HepG2 (cell line): Measurements from ENCODE around the gene WFDC5. TPM values are rescaled to one million over a fixed set of nuclear protein-coding genes. Genes with fewer than 3 reads are reported as not detected.

Experiments used
- CCDC6 ChIP-seq: sonication (generic); formaldehyde crosslinking; IDR thresholded peaks from 2 replicates; pipeline ENCODE4 v1.8.1; 2022; ENCODE audit warnings: mild to moderate bottlenecking, missing genetic modification reagents, moderate library complexity
- DPF2 ChIP-seq: sonication (generic); formaldehyde crosslinking; IDR thresholded peaks from 2 replicates; pipeline ENCODE4 v1.4.0; 2020; ENCODE audit warnings: mild to moderate bottlenecking, low read depth, missing genetic modification reagents, borderline replicate concordance
- KAT8 ChIP-seq: IDR thresholded peaks from 2 replicates; pipeline ENCODE4 v1.6.1; 2016; ENCODE audit warnings: missing genetic modification reagents, missing compliant biosample characterization
- MTF2 ChIP-seq: sonication (generic); formaldehyde crosslinking; IDR thresholded peaks from 2 replicates; pipeline ENCODE4 v1.5.0; 2020; ENCODE audit warnings: missing genetic modification reagents, borderline replicate concordance
- NR1H2 ChIP-seq: sonication (generic); formaldehyde crosslinking; IDR thresholded peaks from 2 replicates; pipeline ENCODE4 v1.8.1; 2022; ENCODE audit warnings: low read depth, missing genetic modification reagents, borderline replicate concordance
- RELA ChIP-seq: sonication (generic); formaldehyde crosslinking; IDR thresholded peaks from 2 replicates; pipeline ENCODE4 v1.4.0; 2020; ENCODE audit warnings: missing genetic modification reagents
- SCMH1 ChIP-seq: sonication (generic); formaldehyde crosslinking; IDR thresholded peaks from 2 replicates; pipeline ENCODE4 v1.9.0; 2021; ENCODE audit warnings: missing genetic modification reagents, mild to moderate bottlenecking, borderline replicate concordance
- SNAI1 ChIP-seq: sonication (generic); formaldehyde crosslinking; IDR thresholded peaks from 2 replicates; pipeline ENCODE4 v1.5.0; 2020; ENCODE audit warnings: mild to moderate bottlenecking, missing genetic modification reagents, borderline replicate concordance
- STAG1 ChIP-seq: sonication (generic); formaldehyde crosslinking; IDR thresholded peaks from 2 replicates; pipeline ENCODE4 v1.4.0; 2020; ENCODE audit warnings: missing genetic modification reagents
- TAF1 ChIP-seq: sonication (generic); formaldehyde crosslinking; IDR thresholded peaks from 2 replicates; pipeline ENCODE4 v1.4.0; 2020; ENCODE audit warnings: missing genetic modification reagents
- XRCC5 ChIP-seq: fragments of 200-400 bp; formaldehyde crosslinking; optimal IDR thresholded peaks from 2 replicates; pipeline ENCODE3; 2017; ENCODE audit warnings: mild to moderate bottlenecking, low read length
- ZNF326 ChIP-seq: sonication (generic); formaldehyde crosslinking; IDR thresholded peaks from 2 replicates; pipeline ENCODE4 v1.4.0; 2020; ENCODE audit warnings: missing genetic modification reagents, borderline replicate concordance
- ZNF713 ChIP-seq: sonication (generic); formaldehyde crosslinking; IDR thresholded peaks from 2 replicates; pipeline ENCODE4 v1.4.0; 2020; ENCODE audit warnings: mild to moderate bottlenecking, missing genetic modification reagents
- ZNF772 ChIP-seq: sonication (generic); formaldehyde crosslinking; IDR thresholded peaks from 2 replicates; pipeline ENCODE4 v1.5.0; 2020; ENCODE audit warnings: mild to moderate bottlenecking, missing genetic modification reagents
- polyA plus RNA-seq, 8 experiments: library from polyadenylated mRNA; depleted of rRNA in 3 of 8; stranded (reverse) in 7 of 8; unstranded in 1 of 8; fragments of >200 nt; fragmentation: Illumina TruSeq in 4 of 8; extraction: Trizol in 4 of 8; gene quantifications; 2 replicates each; pipeline versions ENCODE4 v1.2.1 to v1.2.3, GENCODE V29; 2011 to 2016; ENCODE audit warnings: low read depth in 4 of 8, missing spikeins in 1 of 8, mixed read lengths in 1 of 8; ENCODE audit not compliant: insufficient read depth in 1 of 8
- total RNA-seq, 5 experiments: library from RNA; depleted of rRNA; stranded (reverse); fragments of >200 nt; fragmentation: Illumina TruSeq; extraction: Trizol; gene quantifications; 2 replicates each; pipeline ENCODE4 v1.2.3, GENCODE V29; 2016; ENCODE audit warnings: low read depth in 1 of 5
- TF ChIP-seq, protein P1 (sequence below): sonication (generic); formaldehyde crosslinking; IDR thresholded peaks from 2 replicates; pipeline ENCODE4 v1.5.0; 2020; ENCODE audit warnings: mild to moderate bottlenecking, missing genetic modification reagents
- TF ChIP-seq, protein P2 (sequence below): sonication (generic); formaldehyde crosslinking; IDR thresholded peaks from 2 replicates; pipeline ENCODE4 v1.4.0; 2020; ENCODE audit warnings: missing genetic modification reagents
- TF ChIP-seq, protein P3 (sequence below), 2 experiments: sonication (generic) in 1 of 2; formaldehyde crosslinking in 1 of 2; IDR thresholded peaks; 2 replicates each; pipeline versions ENCODE4 v1.6.1 to v1.9.0; 2014 to 2022; ENCODE audit warnings: antibody characterized with exemption in 1 of 2, borderline replicate concordance in 1 of 2, inconsistent platforms in 1 of 2, low read depth in 1 of 2, missing genetic modification reagents in 1 of 2
- TF ChIP-seq, protein P4 (sequence below): sonication (generic); formaldehyde crosslinking; IDR thresholded peaks from 2 replicates; pipeline ENCODE4 v1.5.0; 2020; ENCODE audit warnings: missing genetic modification reagents

WFDC5 gene
- total and polyA plus RNA-seq, 2 of the 13 experiments (the other 11 are each of a cell fraction or from before 2014, with no cell fraction given): not detected

DNA sequence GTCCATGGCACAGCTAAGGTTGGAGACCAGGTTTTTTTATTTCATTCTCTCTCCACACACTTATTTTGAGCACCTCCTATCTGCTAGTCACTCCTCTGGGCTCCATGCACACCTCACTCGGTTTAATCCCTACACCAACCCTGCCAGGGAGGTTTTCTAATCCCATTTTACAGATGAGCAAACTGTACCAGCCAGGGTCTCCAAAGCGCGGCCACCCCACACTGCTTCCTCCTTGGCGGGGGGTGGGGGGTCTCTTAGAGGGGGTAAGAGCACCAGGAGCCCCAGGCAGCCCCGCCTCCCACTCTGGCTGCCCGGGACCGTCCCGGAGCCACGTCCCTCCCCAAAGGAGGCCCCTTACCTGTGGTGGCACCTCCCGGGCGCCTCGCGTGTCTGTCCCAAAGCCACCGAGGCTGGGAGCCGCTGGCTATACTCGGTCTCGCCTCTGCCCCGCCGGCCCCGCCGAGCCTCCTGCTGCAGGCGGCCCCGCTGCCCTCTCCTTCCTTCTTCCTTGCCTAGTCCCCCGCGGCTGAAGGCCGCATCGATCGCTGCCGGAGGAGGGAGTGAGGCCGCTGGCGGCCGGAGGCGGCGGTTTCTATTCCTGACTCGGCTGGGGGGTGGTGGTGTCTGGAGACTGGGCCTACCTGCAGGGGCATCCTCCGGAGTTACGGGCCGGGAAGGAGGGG is 14.3 kb downstream of the WFDC5 start, which contains the start of gene KCNS1 (continued):
- TF ChIP-seq NR1H2 (CRISPR knock-in tag) (no peak), CCDC6 (CRISPR knock-in tag) (no peak), TAF1 (CRISPR knock-in tag) (no peak), SNAI1 (CRISPR knock-in tag) (no peak), XRCC5 (peak; percentile 32), ZNF326 (no peak), DPF2 (CRISPR knock-in tag) (no peak), SCMH1 (CRISPR knock-in tag) (no peak), RELA (CRISPR knock-in tag) (no peak), KAT8 (CRISPR knock-in tag) (no peak), MTF2 (CRISPR knock-in tag) (peak; percentile 82), STAG1 (CRISPR knock-in tag) (no peak), ZNF713 (no peak), ZNF772 (CRISPR knock-in tag) (no peak)
- TF ChIP-seq, protein P1, sequence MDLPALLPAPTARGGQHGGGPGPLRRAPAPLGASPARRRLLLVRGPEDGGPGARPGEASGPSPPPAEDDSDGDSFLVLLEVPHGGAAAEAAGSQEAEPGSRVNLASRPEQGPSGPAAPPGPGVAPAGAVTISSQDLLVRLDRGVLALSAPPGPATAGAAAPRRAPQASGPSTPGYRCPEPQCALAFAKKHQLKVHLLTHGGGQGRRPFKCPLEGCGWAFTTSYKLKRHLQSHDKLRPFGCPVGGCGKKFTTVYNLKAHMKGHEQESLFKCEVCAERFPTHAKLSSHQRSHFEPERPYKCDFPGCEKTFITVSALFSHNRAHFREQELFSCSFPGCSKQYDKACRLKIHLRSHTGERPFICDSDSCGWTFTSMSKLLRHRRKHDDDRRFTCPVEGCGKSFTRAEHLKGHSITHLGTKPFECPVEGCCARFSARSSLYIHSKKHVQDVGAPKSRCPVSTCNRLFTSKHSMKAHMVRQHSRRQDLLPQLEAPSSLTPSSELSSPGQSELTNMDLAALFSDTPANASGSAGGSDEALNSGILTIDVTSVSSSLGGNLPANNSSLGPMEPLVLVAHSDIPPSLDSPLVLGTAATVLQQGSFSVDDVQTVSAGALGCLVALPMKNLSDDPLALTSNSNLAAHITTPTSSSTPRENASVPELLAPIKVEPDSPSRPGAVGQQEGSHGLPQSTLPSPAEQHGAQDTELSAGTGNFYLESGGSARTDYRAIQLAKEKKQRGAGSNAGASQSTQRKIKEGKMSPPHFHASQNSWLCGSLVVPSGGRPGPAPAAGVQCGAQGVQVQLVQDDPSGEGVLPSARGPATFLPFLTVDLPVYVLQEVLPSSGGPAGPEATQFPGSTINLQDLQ (CRISPR knock-in tag): no peak
- TF ChIP-seq, protein P2, sequence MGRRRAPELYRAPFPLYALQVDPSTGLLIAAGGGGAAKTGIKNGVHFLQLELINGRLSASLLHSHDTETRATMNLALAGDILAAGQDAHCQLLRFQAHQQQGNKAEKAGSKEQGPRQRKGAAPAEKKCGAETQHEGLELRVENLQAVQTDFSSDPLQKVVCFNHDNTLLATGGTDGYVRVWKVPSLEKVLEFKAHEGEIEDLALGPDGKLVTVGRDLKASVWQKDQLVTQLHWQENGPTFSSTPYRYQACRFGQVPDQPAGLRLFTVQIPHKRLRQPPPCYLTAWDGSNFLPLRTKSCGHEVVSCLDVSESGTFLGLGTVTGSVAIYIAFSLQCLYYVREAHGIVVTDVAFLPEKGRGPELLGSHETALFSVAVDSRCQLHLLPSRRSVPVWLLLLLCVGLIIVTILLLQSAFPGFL: no peak
- TF ChIP-seq, protein P3, sequence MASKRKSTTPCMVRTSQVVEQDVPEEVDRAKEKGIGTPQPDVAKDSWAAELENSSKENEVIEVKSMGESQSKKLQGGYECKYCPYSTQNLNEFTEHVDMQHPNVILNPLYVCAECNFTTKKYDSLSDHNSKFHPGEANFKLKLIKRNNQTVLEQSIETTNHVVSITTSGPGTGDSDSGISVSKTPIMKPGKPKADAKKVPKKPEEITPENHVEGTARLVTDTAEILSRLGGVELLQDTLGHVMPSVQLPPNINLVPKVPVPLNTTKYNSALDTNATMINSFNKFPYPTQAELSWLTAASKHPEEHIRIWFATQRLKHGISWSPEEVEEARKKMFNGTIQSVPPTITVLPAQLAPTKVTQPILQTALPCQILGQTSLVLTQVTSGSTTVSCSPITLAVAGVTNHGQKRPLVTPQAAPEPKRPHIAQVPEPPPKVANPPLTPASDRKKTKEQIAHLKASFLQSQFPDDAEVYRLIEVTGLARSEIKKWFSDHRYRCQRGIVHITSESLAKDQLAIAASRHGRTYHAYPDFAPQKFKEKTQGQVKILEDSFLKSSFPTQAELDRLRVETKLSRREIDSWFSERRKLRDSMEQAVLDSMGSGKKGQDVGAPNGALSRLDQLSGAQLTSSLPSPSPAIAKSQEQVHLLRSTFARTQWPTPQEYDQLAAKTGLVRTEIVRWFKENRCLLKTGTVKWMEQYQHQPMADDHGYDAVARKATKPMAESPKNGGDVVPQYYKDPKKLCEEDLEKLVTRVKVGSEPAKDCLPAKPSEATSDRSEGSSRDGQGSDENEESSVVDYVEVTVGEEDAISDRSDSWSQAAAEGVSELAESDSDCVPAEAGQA (IDR thresholded peaks at IDR 0.05; ENCODE audit: low read depth): no peak
- TF ChIP-seq, protein P3 (CRISPR knock-in tag; IDR thresholded peaks at IDR 0.05; ENCODE audit: borderline replicate concordance): no peak
- TF ChIP-seq, protein P4, sequence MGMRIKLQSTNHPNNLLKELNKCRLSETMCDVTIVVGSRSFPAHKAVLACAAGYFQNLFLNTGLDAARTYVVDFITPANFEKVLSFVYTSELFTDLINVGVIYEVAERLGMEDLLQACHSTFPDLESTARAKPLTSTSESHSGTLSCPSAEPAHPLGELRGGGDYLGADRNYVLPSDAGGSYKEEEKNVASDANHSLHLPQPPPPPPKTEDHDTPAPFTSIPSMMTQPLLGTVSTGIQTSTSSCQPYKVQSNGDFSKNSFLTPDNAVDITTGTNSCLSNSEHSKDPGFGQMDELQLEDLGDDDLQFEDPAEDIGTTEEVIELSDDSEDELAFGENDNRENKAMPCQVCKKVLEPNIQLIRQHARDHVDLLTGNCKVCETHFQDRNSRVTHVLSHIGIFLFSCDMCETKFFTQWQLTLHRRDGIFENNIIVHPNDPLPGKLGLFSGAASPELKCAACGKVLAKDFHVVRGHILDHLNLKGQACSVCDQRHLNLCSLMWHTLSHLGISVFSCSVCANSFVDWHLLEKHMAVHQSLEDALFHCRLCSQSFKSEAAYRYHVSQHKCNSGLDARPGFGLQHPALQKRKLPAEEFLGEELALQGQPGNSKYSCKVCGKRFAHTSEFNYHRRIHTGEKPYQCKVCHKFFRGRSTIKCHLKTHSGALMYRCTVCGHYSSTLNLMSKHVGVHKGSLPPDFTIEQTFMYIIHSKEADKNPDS (CRISPR knock-in tag): no peak
